22Rv1 (cell line): Measurements from ENCODE around the gene PRKACB.

Experiments used
- ZFX ChIP-seq: fragments of 450-650 bp; IDR thresholded peaks from 2 replicates; pipeline ENCODE4 v1.6.1; 2017; ENCODE audit warnings: antibody characterized with exemption, borderline replicate concordance
- TF ChIP-seq, protein P1 (sequence below): fragments of 450-650 bp; IDR thresholded peaks from 2 replicates; pipeline ENCODE4 v1.5.1; 2017; ENCODE audit warnings: mild to moderate bottlenecking

DNA sequence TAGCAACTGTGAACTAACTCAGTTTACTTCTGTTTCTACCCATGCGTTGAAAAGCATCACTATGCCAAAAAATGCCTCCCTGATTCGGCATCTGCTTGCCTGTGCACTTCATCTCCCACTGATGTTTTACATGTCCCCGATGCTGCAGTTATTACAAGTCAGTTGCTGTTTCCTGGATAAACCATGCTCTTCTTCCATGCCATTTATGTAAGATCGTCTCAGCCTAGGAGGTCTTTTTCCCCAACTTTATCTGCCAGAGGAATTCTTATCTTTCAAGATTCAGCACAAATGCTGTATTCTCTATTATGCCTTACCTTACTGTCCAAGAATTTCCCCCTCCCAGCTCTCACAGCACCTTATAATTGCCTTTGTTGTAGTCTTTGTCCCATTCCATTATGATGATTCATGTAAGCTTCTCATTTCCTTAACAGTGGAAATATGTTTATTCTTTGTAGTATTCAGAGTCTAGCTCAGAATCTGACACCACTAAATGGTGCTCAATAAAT lies 30.0 kb downstream of the PRKACB start:
- TF ChIP-seq, protein P1, sequence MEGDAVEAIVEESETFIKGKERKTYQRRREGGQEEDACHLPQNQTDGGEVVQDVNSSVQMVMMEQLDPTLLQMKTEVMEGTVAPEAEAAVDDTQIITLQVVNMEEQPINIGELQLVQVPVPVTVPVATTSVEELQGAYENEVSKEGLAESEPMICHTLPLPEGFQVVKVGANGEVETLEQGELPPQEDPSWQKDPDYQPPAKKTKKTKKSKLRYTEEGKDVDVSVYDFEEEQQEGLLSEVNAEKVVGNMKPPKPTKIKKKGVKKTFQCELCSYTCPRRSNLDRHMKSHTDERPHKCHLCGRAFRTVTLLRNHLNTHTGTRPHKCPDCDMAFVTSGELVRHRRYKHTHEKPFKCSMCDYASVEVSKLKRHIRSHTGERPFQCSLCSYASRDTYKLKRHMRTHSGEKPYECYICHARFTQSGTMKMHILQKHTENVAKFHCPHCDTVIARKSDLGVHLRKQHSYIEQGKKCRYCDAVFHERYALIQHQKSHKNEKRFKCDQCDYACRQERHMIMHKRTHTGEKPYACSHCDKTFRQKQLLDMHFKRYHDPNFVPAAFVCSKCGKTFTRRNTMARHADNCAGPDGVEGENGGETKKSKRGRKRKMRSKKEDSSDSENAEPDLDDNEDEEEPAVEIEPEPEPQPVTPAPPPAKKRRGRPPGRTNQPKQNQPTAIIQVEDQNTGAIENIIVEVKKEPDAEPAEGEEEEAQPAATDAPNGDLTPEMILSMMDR: no peak
- TF ChIP-seq ZFX: no peak
